ENCODE data around the gene TEX44.
A peak's percentile ranks its signal among the peaks of the same experiment; 100 is the strongest.

TEX44 gene

DNA sequence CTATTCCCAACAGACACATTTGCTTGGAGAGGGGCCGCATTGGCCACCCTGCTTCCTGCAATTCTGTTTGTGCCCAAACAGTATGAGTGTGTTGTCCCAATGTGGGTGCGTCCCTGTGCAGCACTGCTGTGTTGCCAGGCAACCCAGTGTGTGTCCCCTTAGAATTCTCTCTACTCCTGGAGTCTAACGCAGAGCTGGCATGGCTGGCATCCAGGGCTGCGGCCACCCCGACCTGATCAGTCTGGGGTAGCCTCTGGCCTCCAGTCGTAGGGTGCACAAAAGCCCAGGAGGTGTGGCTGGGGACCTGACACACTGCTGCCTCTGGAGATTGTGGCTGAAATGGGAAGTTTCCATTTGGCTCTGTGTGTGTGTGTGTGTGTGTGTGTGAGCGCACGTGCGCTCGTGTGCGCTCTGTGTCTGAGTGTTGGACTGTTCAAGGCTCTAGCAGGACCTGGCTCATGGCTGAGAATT lies 48.0 kb downstream of the TEX44 start:
- DNase-seq, result no peak

DNA sequence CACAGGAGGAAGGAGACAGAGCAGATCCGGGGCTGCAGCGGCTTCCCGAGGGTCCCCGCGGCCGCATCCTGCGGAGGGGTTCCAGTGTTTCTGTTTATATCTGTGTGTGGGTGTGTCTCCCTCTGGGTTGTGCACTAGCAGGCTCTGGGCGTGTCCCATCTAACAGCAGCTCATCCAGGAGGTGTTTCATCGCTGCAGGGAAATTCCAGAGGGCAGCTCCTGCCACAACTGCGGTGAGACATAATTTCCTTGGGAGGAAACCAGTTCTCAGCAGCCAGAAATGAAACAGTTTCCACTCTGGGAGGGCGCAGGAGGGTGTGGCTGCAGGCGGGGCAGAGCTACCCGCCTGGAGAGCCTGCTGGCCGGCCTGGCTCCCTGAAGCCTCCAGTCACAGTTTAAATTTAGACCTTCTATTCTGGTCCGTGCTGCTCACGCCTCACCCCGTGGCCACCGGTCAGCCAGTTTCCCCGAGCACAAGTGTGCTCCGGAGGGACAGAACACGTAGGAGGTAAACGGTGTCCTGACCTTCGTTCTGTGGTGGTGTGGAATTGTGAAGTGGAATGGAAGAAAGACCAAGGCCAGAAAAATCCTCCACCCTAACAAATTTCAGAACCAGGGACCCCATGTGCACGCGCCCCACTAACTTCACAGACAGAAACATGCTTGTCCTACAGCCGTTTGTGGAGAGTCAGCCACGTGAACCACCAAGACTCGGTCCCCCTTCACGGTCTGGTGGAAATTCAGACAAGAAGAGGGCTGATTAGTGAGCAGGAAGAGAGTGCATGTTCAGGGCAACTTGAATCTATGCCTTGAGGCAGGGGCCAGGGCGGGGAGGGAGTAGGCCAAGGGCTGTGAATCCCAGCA lies 50.2 kb downstream of the TEX44 start:
- DNase-seq, result peak; percentile 83

DNA sequence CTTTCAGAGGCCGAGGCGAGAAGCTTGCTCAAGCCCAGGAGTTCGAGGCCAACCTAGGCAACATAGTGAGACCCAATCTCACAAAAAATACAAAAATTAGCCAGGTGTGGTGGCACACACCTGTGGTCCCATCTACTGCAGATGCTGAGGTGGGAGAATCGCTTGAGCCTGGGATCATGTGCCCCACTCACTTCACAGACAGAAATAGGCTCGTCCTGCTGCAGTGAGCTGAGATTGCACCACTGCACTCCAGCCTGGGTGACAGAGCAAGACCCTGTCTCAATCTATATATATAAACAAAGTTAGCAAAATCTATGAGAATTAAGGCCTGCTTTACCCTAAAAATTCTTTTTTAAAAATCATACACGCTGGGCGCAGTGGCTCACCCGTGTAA lies 50.8 kb downstream of the TEX44 start:
- DNase-seq, result no peak
